Activated CD4-positive, CD25-positive, alpha-beta regulatory T cell (primary cell): ENCODE measurements around the gene FBN2.

Source experiments
- DNase-seq, 4 experiments: peaks; one replicate each; lab custom pipeline; 2025; lab: John Stamatoyannopoulos, UW

FBN2 gene

GRCh38 chr5:128253161-128253560, 284.9 kb downstream of the FBN2 start:
- DNase-seq = no peak

- DNase-seq = no peak
Observed at GRCh38 chr5:128252756-128253155, 285.3 kb downstream of the FBN2 start.

- DNase-seq = no peak
Observed at GRCh38 chr5:128252196-128252595, 285.8 kb downstream of the FBN2 start.

- no peak for DNase-seq
Observed at GRCh38 chr5:128245974-128246373, 292.1 kb downstream of the FBN2 start.

GRCh38 chr5:128243958-128244582, 294.0 kb downstream of the FBN2 start:
- no peak for DNase-seq

GRCh38 chr5:128241051-128241695, 296.9 kb downstream of the FBN2 start:
- no peak for DNase-seq

GRCh38 chr5:128237546-128237945, 300.5 kb downstream of the FBN2 start:
- no peak for DNase-seq

- DNase-seq = no peak
Observed at GRCh38 chr5:128237000-128237399, 301.0 kb downstream of the FBN2 start.

GRCh38 chr5:128236334-128236733, 301.7 kb downstream of the FBN2 start:
- no peak for DNase-seq

GRCh38 chr5:128234928-128235641, 303.0 kb downstream of the FBN2 start:
- no peak for DNase-seq

GRCh38 chr5:128228521-128228920, 309.5 kb downstream of the FBN2 start:
- DNase-seq = no peak

- no peak for DNase-seq
Observed at GRCh38 chr5:128228008-128228407, 310.0 kb downstream of the FBN2 start.

- no peak for DNase-seq
Observed at GRCh38 chr5:128225245-128226030, 312.6 kb downstream of the FBN2 start.

- no peak for DNase-seq
Observed at GRCh38 chr5:128224336-128224735, 313.7 kb downstream of the FBN2 start.

- no peak for DNase-seq
Observed at GRCh38 chr5:128220841-128221240, 317.2 kb downstream of the FBN2 start.

GRCh38 chr5:128216860-128217531, 321.0 kb downstream of the FBN2 start:
- no peak for DNase-seq

GRCh38 chr5:128216285-128216684, 321.8 kb downstream of the FBN2 start:
- no peak for DNase-seq

GRCh38 chr5:128213833-128214232, 324.2 kb downstream of the FBN2 start:
- no peak for DNase-seq

- peak in 1 of 4 experiments; percentile 4 for DNase-seq
Observed at GRCh38 chr5:128213340-128213739, 324.7 kb downstream of the FBN2 start.

GRCh38 chr5:128212191-128212806, 325.7 kb downstream of the FBN2 start:
- DNase-seq = no peak

GRCh38 chr5:128208436-128208835, 329.6 kb downstream of the FBN2 start:
- no peak for DNase-seq
